Measurements from ENCODE around the gene VRK1. TPM values are rescaled to one million over a fixed set of nuclear protein-coding genes. Genes with fewer than 3 reads are reported as not detected.

VRK1 gene
- total and polyA plus RNA-seq, 2 of the 8 experiments (the other 6 are each of a cell fraction or from before 2014, with no cell fraction given), result 24.2 to 64.8 TPM

DNA sequence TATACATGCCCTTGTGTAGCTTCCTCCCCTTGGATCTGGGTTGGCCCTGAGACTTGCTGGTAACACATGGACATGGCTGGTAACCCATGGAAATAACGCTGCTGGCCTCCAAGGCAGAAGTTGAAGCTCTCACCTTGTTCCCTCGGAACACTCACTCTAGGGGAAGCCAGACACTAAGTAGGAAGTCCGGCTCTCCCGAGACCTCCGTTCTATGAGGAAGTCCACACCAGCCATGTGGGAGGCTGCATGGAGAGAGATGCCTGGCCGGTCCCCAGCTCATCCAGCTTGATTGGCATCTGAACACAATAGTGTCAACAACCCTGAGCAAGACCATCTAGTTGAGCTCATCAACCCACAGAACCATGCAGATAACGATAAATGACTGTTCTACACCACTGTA, 39.7 kb upstream of the VRK1 start:
- Histone ChIP-seq H3K79me1 (ENCODE audit: low read depth, low read length) (no peaks in the 10 kb centered on the region), H4K8ac (ENCODE audit: extremely low read depth, insufficient read depth, low read length) (no peak overlapping the region), H2AK5ac (ENCODE audit: low read depth, low read length) (no peak overlapping the region), H4K5ac (ENCODE audit: insufficient read length, low read depth, low read length) (no peak overlapping the region), H3K4ac (replicated peaks; ENCODE audit: insufficient read length, low read depth, low read length) (no peak overlapping the region), H3K23me2 (ENCODE audit: low read depth, low read length) (no peaks in the 10 kb centered on the region; the same call in none of the 2 replicates), H3K9ac (replicated peaks in 1 of 4; ENCODE audit: extremely low read depth in 1 of 4, low read depth in 3 of 4, low read length in 3 of 4) (no peak overlapping the region), H3K9me3 (ENCODE audit: insufficient read depth in 2 of 2, low read depth in 1 of 2, low read length in 1 of 2) (no peaks in the 10 kb centered on the region), H2AFZ (ENCODE audit: low read length) (no peak overlapping the region), H4K91ac (replicated peaks; ENCODE audit: insufficient read length, low read length) (no peak overlapping the region), H2BK15ac (ENCODE audit: low read length) (no peak overlapping the region), H3K36me3 (ENCODE audit: control insufficient read depth in 2 of 4, insufficient read depth in 4 of 4, low read length in 3 of 4) (no peaks in the 10 kb centered on the region), H2BK12ac (ENCODE audit: low read depth, low read length) (no peak overlapping the region), H2BK5ac (ENCODE audit: low read depth, low read length) (no peak overlapping the region), H3K18ac (ENCODE audit: extremely low read depth, low read length) (no peak overlapping the region), H3K56ac (replicated peaks; ENCODE audit: insufficient read length, low read depth, low read length) (no peak overlapping the region), H3K27me3 (replicated peaks in 1 of 4; ENCODE audit: control insufficient read depth in 3 of 4, extremely low read depth in 1 of 4, insufficient read depth in 3 of 4, low read length in 3 of 4) (no peaks in the 10 kb centered on the region), H4K20me1 (replicated peaks in 1 of 2; ENCODE audit: control insufficient read depth in 1 of 2, insufficient read depth in 2 of 2, low read length in 2 of 2) (no peaks in the 10 kb centered on the region), H3K27ac (ENCODE audit: low read depth, low read length) (0 out of 2 replicates have a peak overlapping the region, but pooled peaks have one; percentile 7), H2BK120ac (replicated peaks; ENCODE audit: low read depth, low read length) (no peak overlapping the region), H3K4me1 (replicated peaks in 1 of 4; ENCODE audit: control insufficient read depth in 3 of 4, insufficient read depth in 4 of 4, low read length in 3 of 4) (peaks cover 0 to 7% (median 1%) of the 10 kb centered on the region in 4 experiments; a peak in 4 of 7 replicates), H3K79me2 (ENCODE audit: control insufficient read depth in 1 of 2, insufficient read depth in 2 of 2, low read length in 2 of 2) (no peaks in the 10 kb centered on the region), H3K14ac (ENCODE audit: insufficient read length) (no peak overlapping the region), H3K4me2 (ENCODE audit: insufficient read depth in 1 of 2, low read depth in 2 of 2, low read length in 2 of 2) (no peak overlapping the region), H2BK20ac (ENCODE audit: low read length) (no peak overlapping the region), H3K23ac (ENCODE audit: insufficient read length) (no peak overlapping the region), H3K4me3 (ENCODE audit: extremely low read depth in 1 of 4, insufficient read depth in 2 of 4, low read depth in 3 of 4, low read length in 4 of 4) (no peak overlapping the region)
- FAIRE-seq, result no peak
- POLR2A ChIA-PET (ENCODE audit: partially characterized antibody), result interaction anchor here (1.3 kb wide), 1 partner anchor 13 kb away, joined by 3 read pairs; no protein-coding TSS in a partner anchor
- CTCF ChIA-PET (ENCODE audit: partially characterized antibody), result interaction anchor here (1.1 to 2.3 kb wide), 4 partner anchors 10 to 174 kb away, joined by 3 to 7 read pairs (median 3); no protein-coding TSS in a partner anchor
- no peak for DNase-seq (ENCODE audit: low read depth in 1 of 2, low spot score in 2 of 2)
- 79% methylated on average over 6 of the region's 7 CpGs; no CpG with 5 or more reads in 1 of the 2 experiments for WGBS, 2 experiments (ENCODE audit: extremely low coverage in 1 of 2, insufficient coverage in 1 of 2, insufficient read length in 1 of 2, insufficient replicate concordance in 2 of 2, low coverage in 1 of 2, low lambda C conversion rate in 2 of 2, missing lambda C conversion rate in 1 of 2)
- TF ChIP-seq POU5F1 (IDR thresholded peaks at IDR 0.05; ENCODE audit: low read depth, low read length) (no peak), SIX5 (IDR thresholded peaks at IDR 0.05; ENCODE audit: low read depth, low read length) (no peak), RFX5 (IDR thresholded peaks at IDR 0.05; ENCODE audit: borderline replicate concordance, low read depth, low read length) (no peak), NANOG (IDR thresholded peaks at IDR 0.05; ENCODE audit: insufficient read depth, low read depth, low read length, poor library complexity, severe bottlenecking) (no peak), CREB1 (IDR thresholded peaks at IDR 0.05) (no peak), MAX (IDR thresholded peaks at IDR 0.05) (no peak), KDM4A (IDR thresholded peaks at IDR 0.05; ENCODE audit: low read depth, low read length, severe bottlenecking) (no peak), RNF2 (IDR thresholded peaks at IDR 0.05; ENCODE audit: borderline replicate concordance, low read depth, low read length, missing control alignments, poor library complexity, severe bottlenecking) (no peak), GABPA (IDR thresholded peaks at IDR 0.05; ENCODE audit: borderline replicate concordance, insufficient read depth, low read length) (no peak), BRCA1 (IDR thresholded peaks at IDR 0.05; ENCODE audit: low read depth, low read length) (no peak), SIRT6 (IDR thresholded peaks at IDR 0.05; ENCODE audit: low read length) (no peak)
- TF ChIP-seq, protein P1, sequence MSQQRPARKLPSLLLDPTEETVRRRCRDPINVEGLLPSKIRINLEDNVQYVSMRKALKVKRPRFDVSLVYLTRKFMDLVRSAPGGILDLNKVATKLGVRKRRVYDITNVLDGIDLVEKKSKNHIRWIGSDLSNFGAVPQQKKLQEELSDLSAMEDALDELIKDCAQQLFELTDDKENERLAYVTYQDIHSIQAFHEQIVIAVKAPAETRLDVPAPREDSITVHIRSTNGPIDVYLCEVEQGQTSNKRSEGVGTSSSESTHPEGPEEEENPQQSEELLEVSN (IDR thresholded peaks at IDR 0.05), result no peak

Measured in H1 (cell line).